Endothelial cell of umbilical vein (primary cell): ENCODE data around the gene NEUROD1. TPM values are rescaled to one million over a fixed set of nuclear protein-coding genes. Genes with fewer than 3 reads are reported as not detected.

Experiments
- BruUV-seq: library from RNA; stranded (reverse); fragments of 400-500 nt; replicated peaks from 2 replicates; lab custom pipeline; 2021; lab: Mats Ljungman, UMichigan
- CTCF ChIA-PET: fragments of 300-600, 350-600 bp; sonication (Branson Sonifier 250); formaldehyde crosslinking; loops from one replicate; lab custom pipeline; 2021; ENCODE audit warnings: antibody characterized with exemption, inconsistent platforms; lab: Charles Lee
- POLR2A ChIA-PET: fragments of 300-600, 350-600 bp; sonication (Branson Sonifier 250); formaldehyde crosslinking; loops from one replicate; lab custom pipeline; 2021; ENCODE audit warnings: antibody characterized with exemption, inconsistent platforms; lab: Charles Lee
- DNase-seq: peaks from one replicate; pipeline ENCODE4 v3.0.0-alpha.2; 2011; ENCODE audit warnings: low read depth, low spot score
- FAIRE-seq: peaks from 2 replicates; lab custom pipeline; 2011; peaks lifted over from hg19 to GRCh38; lab: Jason Lieb, UNC
- H2AFZ ChIP-seq: 2 replicates; pipeline ENCODE4 v1.6.0; 2012; ENCODE audit warnings: low read depth, low read length, control low read depth, inconsistent platforms
- H3K27ac ChIP-seq: 2 replicates; pipeline ENCODE4 v1.5.1; 2011; ENCODE audit warnings: low read depth, mild to moderate bottlenecking, control low read depth, low read length, moderate library complexity; ENCODE audit not compliant: insufficient read depth
- H3K27me3 ChIP-seq, 2 experiments: 2 replicates each; pipeline versions ENCODE4 v1.6.0 to v1.6.1; 2011; ENCODE audit warnings: low read length in 2 of 2, mixed read lengths in 1 of 2; ENCODE audit not compliant: control insufficient read depth in 2 of 2, insufficient read depth in 2 of 2
- H3K36me3 ChIP-seq, 2 experiments: 2 replicates in 1 of 2; 3 replicates in 1 of 2; pipeline ENCODE4 v1.5.1; 2011; ENCODE audit warnings: low read length in 2 of 2, mild to moderate bottlenecking in 1 of 2, moderate library complexity in 1 of 2; ENCODE audit not compliant: control insufficient read depth in 2 of 2, insufficient read depth in 2 of 2; ENCODE audit errors: extremely low read depth in 1 of 2
- H3K4me1 ChIP-seq: 3 replicates; pipeline ENCODE4 v1.5.1; 2011; ENCODE audit warnings: mild to moderate bottlenecking, low read length; ENCODE audit not compliant: control insufficient read depth, insufficient read depth; ENCODE audit errors: extremely low read depth
- H3K4me2 ChIP-seq: 2 replicates; pipeline ENCODE4 v1.6.1; 2011; ENCODE audit warnings: low read length, control low read depth, mixed read lengths; ENCODE audit not compliant: insufficient read depth
- H3K4me3 ChIP-seq, 3 experiments: fragments of 200-600 bp in 1 of 3; sonication (generic), shearing (Covaris generic) in 1 of 3; replicated peaks in 1 of 3; 2 replicates each; pipeline ENCODE4 v1.5.1; 2011 to 2016; ENCODE audit warnings: control low read depth in 3 of 3, low read length in 3 of 3, mild to moderate bottlenecking in 2 of 3, inconsistent platforms in 1 of 3, low read depth in 1 of 3, moderate library complexity in 1 of 3; ENCODE audit not compliant: insufficient read depth in 1 of 3
- H3K79me2 ChIP-seq: 2 replicates; pipeline ENCODE4 v1.6.0; 2012; ENCODE audit warnings: low read length, inconsistent platforms; ENCODE audit not compliant: control insufficient read depth, insufficient read depth
- H3K9ac ChIP-seq: replicated peaks from 2 replicates; pipeline ENCODE3; 2011; ENCODE audit warnings: low read length, control low read depth; ENCODE audit not compliant: insufficient read depth; ENCODE audit errors: extremely low read depth
- H3K9me1 ChIP-seq: replicated peaks from 3 replicates; pipeline ENCODE4 v1.6.0; 2011; ENCODE audit warnings: mild to moderate bottlenecking, low read length; ENCODE audit not compliant: control insufficient read depth, insufficient read depth; ENCODE audit errors: extremely low read depth
- H3K9me3 ChIP-seq: replicated peaks from 2 replicates; pipeline ENCODE4 v1.5.1; 2012; ENCODE audit warnings: low read length, inconsistent platforms; ENCODE audit not compliant: control insufficient read depth, insufficient read depth
- H4K20me1 ChIP-seq: replicated peaks from 2 replicates; pipeline ENCODE3; 2011; ENCODE audit warnings: mild to moderate bottlenecking, low read length; ENCODE audit not compliant: control insufficient read depth, insufficient read depth; ENCODE audit errors: extremely low read depth
- EZH2 ChIP-seq: IDR thresholded peaks from 2 replicates; pipeline ENCODE4 v1.6.1; 2012; ENCODE audit warnings: borderline replicate concordance, low read depth, mild to moderate bottlenecking, moderate library complexity, low read length, inconsistent platforms; ENCODE audit not compliant: severe bottlenecking
- FOS ChIP-seq: IDR thresholded peaks from 2 replicates; pipeline ENCODE4 v1.6.1; 2011; ENCODE audit warnings: mild to moderate bottlenecking, low read length, moderate library complexity, borderline replicate concordance; ENCODE audit not compliant: insufficient read depth
- GATA2 ChIP-seq: IDR thresholded peaks from 2 replicates; pipeline ENCODE4 v1.7.0; 2011; ENCODE audit warnings: low read depth, mild to moderate bottlenecking, moderate library complexity, mixed read lengths, low read length; ENCODE audit not compliant: insufficient read length, insufficient read depth
- JUN ChIP-seq: IDR thresholded peaks from 2 replicates; pipeline ENCODE4 v1.6.1; 2011; ENCODE audit warnings: borderline replicate concordance, low read depth; ENCODE audit not compliant: insufficient read length, insufficient read depth
- MYC ChIP-seq: IDR thresholded peaks from one replicate; pipeline ENCODE4 v1.6.1; 2011; ENCODE audit warnings: mild to moderate bottlenecking, low read depth, low read length
- POLR2A ChIP-seq: IDR thresholded peaks from 2 replicates; pipeline ENCODE4 v1.6.1; 2012; ENCODE audit warnings: low read depth, mild to moderate bottlenecking, control low read depth, low read length
- POLR2AphosphoS5 ChIP-seq: IDR thresholded peaks from 2 replicates; pipeline ENCODE4 v1.6.1; 2012; ENCODE audit warnings: low read depth, mild to moderate bottlenecking, control low read depth, low read length, moderate library complexity; ENCODE audit not compliant: insufficient read depth
- dilution Hi-C: fragments of 300-500 bp; cut with MboI; formaldehyde crosslinking; loops from one replicate; pipeline ENCODE4 v1.15.0; 2019; ENCODE audit warnings: low sequenced_read_pairs; ENCODE audit not compliant: extremely low pct_ligation_motif_present
- intact Hi-C: fragments of 100-400 bp; cut with micrococcal nuclease; formaldehyde crosslinking; loops from one replicate; pipeline ENCODE4 v1.10.0; 2022
- polyA plus RNA-seq, 4 experiments: library from polyadenylated mRNA; depleted of rRNA in 3 of 4; stranded (reverse) in 3 of 4; unstranded in 1 of 4; fragments of >200 nt; gene quantifications; 2 replicates each; pipeline versions ENCODE4 v1.2.1 to v1.2.3, GENCODE V29; 2011 to 2012; ENCODE audit warnings: missing spikeins in 1 of 4
- total RNA-seq: library from RNA; stranded (reverse); gene quantifications from 2 replicates; pipeline ENCODE4 v1.2.3, GENCODE V29; 2021
- TF ChIP-seq, protein P1 (sequence below): IDR thresholded peaks from 2 replicates; pipeline ENCODE4 v1.6.1; 2011; ENCODE audit not compliant: insufficient read depth, insufficient read length

NEUROD1 gene
- total and polyA plus RNA-seq, 2 donors (not counting 3 experiments of a cell fraction or from before 2014, with no cell fraction given) = not detected

DNA sequence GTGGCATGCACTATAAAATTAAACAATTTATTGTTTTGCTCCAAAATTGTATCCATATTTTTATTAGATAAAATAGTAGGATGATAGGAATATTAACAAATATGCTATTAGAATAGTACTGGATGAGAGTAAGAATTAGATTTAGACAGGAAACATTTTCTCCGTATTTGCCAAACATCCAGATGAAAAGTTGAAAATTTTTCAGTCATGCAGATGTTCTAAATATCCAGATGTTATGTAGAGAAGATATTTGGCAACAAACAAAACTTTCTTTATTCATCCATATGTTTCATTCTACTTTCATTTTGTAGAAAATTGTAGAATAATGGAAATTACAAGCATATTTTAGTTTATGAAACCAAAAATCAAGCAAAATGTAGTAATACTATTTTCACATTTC, 45.2 kb upstream of the NEUROD1 start:
- no peak overlapping the region for H3K4me2 ChIP-seq
- H3K27me3 ChIP-seq = peaks cover 12 to 16% of the 10 kb centered on the region in 2 experiments
- no peaks in the 10 kb centered on the region for H3K79me2 ChIP-seq
- no peaks in the 10 kb centered on the region for H3K9me3 ChIP-seq
- DNase-seq (no peak), FAIRE-seq (peak; percentile 4)
- H3K4me3 ChIP-seq = no peak overlapping the region
- TF ChIP-seq EZH2 (no peak), MYC (no peak), GATA2 (no peak), FOS (no peak), POLR2AphosphoS5 (no peak), POLR2A (no peak), JUN (no peak)
- TF ChIP-seq, protein P1, sequence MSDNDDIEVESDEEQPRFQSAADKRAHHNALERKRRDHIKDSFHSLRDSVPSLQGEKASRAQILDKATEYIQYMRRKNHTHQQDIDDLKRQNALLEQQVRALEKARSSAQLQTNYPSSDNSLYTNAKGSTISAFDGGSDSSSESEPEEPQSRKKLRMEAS = no peak
- dilution Hi-C loops (no loop called here), intact Hi-C loops (no loop called here)
- H4K20me1 ChIP-seq = no peaks in the 10 kb centered on the region
- H3K4me1 ChIP-seq = no peaks in the 10 kb centered on the region
- no peak overlapping the region for H3K9ac ChIP-seq
- no peak overlapping the region for H3K27ac ChIP-seq
- no peaks in the 10 kb centered on the region for H3K9me1 ChIP-seq
- H2AFZ ChIP-seq = no peak overlapping the region
- POLR2A ChIA-PET = no interaction called here
- no TSS peak for BruUV-seq
- no peaks in the 10 kb centered on the region for H3K36me3 ChIP-seq
- CTCF ChIA-PET = interaction anchor here (1.0 to 3.9 kb wide), 3 partner anchors 10 to 407 kb away, joined by 3 to 30 read pairs (median 4); no protein-coding TSS in a partner anchor

DNA sequence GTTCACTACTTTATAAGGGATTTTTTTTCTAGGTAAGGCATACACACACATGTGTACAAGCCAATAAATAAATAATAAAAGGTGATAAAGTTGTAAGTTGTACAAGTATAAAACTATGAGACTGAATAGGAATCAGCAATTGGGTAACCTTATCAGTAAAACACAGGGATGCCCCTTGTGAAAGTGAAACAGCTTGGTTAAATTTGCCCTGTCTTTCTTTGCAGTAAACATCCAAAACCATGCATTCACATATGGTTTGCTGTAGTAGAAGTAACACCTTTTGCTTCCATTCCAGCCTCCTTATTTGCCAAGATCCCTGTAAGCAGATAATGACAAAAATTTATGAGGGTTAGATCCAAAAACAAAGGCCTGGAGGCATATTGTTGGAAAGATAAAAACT, 44.3 kb upstream of the NEUROD1 start:
- Histone ChIP-seq H3K4me3 (no peak overlapping the region), H3K27ac (no peak overlapping the region), H3K9me3 (no peaks in the 10 kb centered on the region), H3K27me3 (peaks cover 11 to 14% of the 10 kb centered on the region in 2 experiments), H4K20me1 (no peaks in the 10 kb centered on the region), H3K4me2 (no peak overlapping the region), H3K4me1 (no peaks in the 10 kb centered on the region), H3K9ac (no peak overlapping the region), H2AFZ (no peak overlapping the region), H3K36me3 (no peaks in the 10 kb centered on the region), H3K79me2 (no peaks in the 10 kb centered on the region), H3K9me1 (no peaks in the 10 kb centered on the region)
- ChIA-PET POLR2A (no interaction called here), CTCF (interaction anchor here (1.0 to 3.9 kb wide), 3 partner anchors 9 to 408 kb away, joined by 3 to 30 read pairs (median 4); no protein-coding TSS in a partner anchor)
- no peak for TF ChIP-seq GATA2
- intact Hi-C loops (no loop called here), dilution Hi-C loops (no loop called here)
- no peak for DNase-seq
- no peak for FAIRE-seq
- BruUV-seq = no TSS peak
